GM19035 (cell line): ENCODE results near the gene PSMB7.

ENCODE experiments used
- ATAC-seq: cut with Tn5 transposase; IDR thresholded peaks from one replicate; pipeline ENCODE4 v1.9.1; 2021; ENCODE audit not compliant: unreplicated experiment

Gene PSMB7

DNA sequence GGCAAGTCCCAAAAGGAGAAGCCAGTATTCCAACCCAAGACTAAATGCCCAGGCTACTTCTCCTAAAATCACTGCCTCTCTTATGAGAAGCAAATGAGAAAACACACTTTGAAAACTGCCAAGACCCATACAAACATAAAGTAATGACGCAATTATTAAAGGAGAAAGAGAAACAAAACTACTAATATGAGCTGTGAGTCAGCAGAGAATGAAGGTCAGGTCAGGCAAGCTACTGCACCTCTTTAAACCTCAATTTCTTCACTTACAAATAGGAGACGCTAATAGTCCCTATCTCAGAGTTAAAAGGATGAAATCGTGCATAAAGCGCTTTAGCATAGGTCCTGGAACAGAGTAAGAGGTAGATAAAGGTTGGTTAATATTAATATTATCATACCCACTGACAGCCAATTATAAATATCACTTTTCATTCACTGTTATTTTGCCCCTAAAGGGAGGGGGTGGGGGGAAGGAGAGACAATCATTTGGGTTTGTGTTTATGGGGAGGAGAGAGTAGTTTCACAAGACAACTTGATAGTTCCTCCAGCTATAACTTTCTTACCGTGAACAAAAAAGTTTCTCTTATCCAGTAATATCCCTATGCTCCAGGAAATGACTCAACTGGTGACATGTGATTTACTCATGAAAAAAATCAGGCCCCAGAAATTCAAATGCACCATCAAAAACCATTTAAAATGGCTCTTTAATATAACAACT is 3.6 kb downstream of the PSMB7 start:
- no peak for ATAC-seq

- no peak for ATAC-seq
These were observed 4.8 kb downstream of the PSMB7 start for GRCh38 chr9:124410321-124410913.

DNA sequence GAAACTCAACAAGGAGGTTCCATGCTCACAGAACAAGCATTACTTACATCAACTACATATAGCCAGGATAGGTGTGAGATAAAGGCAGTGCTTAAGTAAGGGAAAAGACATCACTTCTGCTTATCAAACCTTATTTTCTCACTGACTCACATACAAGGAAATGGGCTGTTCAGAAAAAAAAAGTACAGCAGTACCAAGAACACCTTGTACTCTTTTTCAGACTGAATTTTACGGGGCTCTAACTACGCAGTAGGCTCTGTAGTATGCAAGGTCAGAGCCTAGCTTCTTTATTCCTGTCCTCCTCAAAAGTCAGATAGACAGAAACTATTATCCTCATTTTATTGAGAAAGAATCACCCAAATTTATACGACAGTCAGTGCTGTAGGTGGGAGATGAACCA is 5.8 kb downstream of the PSMB7 start:
- no peak for ATAC-seq

DNA sequence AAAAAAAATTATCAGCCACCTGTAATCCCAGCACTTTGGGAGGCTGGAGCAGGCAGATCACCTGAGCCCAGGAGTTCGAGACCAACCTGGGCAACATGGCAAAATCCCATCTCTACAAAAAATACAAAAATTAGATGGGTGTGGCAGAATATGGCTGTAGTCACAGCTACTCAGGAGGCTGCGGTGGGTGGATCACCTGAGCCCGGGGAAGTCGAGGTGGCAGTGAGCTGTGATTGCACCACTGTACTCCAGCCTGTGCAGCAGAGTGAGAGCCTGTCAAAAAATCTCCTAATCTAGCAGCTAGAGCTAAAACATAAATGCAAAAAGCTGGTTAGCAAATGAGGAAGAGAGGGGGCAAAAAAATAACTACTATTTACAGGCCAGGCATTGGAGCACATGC is 12.0 kb downstream of the PSMB7 start:
- ATAC-seq = no peak

DNA sequence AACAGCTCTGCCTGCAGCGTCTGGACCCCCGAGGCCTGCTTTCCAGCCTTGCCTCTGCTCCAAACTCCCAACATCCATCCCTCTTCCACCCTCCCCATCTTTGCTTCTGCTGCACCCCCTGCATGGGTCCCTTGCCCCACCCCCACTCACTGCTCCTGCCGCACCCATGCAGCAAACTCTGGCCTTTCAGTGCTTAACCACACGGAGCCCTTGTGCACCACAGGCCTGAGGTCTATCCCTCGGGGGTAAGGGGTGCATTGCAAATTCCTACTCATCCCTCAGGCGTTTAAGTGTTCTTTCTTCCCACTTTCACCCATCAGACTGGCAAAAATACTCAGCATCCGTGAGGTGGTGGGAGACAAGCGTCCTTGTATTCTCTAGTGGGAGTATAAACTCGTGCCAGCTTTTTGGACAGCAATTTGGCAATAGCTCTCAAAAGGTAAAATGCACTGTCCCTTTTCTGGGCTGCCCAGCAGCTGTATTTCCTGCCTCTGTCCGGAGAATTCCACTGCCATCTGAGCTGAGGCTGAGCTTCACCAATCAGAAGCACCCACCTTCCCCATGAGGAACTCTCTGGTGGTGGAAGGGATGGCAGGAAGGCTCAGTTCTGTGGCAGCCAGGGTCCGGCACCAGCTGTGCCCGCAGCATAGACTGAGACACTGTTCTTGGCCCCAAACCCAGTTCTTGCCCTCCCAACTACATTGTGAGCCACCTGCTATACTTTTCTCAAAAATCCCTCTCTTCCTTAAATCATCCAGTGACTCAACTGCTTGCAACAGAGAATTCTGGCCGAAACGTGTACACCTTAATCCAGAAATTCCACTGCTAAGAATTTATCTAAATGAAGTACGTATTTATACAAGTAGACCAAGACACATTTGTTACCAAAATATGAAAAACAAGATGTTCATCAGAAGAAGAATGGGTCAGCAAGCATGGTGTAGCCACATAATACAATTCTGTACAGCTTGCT is 15.0 kb downstream of the PSMB7 start:
- no peak for ATAC-seq

GRCh38 chr9:124399323-124399967 is 15.8 kb downstream of the PSMB7 start:
- no peak for ATAC-seq

GRCh38 chr9:124398191-124398935 is 16.9 kb downstream of the PSMB7 start:
- ATAC-seq = no peak

DNA sequence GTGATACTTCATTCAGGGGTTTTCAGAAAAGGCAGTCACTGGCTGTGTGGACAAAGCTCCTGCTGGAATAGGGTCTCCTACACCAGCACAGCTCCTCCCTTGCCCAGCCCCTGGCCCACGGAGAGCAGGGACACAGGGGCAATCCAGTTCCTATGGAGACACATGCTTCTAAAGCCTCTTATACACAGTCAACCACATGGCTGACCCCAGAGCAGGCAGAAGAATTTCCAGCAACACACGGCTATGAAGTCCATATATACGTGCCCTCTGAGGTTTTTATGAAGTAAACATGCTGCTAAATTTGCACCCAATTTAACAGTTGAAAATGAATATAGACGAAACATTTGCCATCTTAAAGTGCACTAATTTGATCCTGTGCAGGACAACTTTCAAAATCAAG is 19.4 kb downstream of the PSMB7 start:
- no peak for ATAC-seq

- no peak for ATAC-seq
These were observed 20.6 kb downstream of the PSMB7 start for GRCh38 chr9:124394596-124394995.

DNA sequence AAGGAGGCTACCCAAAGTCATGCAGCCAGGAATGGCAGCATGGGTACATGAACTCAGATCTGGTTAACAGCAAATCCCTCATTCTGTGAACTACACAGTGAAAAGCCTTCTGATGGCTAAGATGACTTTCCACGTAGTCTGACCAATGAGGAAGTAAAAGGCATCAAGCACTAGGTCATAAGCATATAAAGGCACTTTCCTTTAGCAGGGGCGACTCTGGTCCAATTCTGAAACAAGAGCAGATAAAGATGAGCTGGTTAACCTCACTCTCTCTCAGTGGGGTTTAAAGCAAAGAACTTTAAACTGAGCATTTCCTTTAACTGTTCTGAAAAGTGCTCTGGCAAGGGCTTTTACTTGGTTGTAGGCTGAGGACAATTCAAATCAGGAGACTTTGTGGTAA is 21.1 kb downstream of the PSMB7 start:
- ATAC-seq = no peak

DNA sequence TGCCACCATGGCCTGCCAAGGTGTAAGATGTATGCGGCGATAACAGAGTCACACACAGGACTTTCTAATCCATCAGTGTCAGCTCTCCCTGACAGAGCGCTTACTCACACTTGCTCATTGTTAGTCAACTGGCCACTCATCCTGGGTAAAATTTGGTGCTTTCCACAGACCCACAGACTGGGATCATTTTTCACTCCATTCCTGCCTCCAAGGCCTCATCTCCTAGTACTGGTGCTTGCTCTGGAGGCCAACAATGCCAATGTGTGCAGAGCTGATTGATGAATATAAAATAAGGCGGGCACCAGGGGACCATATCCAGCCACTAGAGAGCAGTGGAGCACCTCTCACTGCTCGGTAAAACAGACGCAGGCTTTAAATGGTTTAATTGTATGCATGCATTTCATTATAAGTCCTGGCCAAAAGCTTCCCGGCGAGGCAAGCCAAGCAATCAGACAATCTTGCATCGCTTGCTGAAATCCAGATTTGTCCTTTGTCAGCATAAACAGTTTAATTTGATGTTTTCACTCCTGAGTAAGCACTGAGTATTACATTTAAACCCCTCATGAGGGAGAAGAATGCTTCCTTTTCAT is 22.3 kb downstream of the PSMB7 start:
- ATAC-seq = no peak

- ATAC-seq = no peak
These were observed 22.9 kb downstream of the PSMB7 start for GRCh38 chr9:124392254-124392870.

DNA sequence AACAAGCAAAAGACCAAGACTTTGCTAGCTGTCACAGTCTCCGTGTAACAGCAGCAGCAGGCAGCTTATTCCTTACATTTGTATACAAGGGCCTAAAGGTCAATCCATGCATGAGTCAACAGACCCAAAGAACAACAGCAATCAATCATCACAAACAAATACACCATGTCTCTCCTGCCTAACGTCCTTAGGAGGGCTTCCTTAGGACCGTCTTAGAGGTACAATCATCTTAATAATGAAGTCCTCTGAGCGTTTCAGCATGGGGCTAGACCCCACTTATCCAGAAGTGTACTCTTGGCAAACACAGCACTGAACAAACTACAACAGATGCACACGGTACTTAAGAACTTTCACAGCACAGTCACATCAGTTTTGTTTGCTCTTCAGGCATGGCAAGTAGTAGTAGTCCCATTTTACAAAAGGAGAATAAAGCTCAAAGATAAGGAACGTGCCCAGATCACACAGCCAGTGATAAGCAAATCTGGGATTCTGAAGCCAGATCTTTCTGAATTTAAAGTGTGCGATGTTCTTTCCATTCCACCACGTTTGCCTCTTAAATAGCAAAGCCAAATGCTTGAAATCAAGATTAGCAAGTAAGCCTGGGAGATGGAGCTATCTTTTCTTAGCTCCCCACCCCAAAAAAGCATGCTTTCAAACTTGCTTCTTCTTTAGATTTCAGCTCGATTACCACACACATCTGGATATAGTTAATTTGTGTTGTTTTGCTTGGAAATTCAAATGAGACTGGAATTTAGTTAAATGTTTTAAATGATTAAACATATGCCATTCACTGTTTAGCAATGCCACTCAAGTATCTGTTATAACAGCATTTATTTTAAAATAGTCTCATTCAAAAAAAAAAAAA is 24.2 kb downstream of the PSMB7 start:
- ATAC-seq = no peak

- no peak for ATAC-seq
These were observed 25.9 kb downstream of the PSMB7 start for GRCh38 chr9:124389146-124389939.

DNA sequence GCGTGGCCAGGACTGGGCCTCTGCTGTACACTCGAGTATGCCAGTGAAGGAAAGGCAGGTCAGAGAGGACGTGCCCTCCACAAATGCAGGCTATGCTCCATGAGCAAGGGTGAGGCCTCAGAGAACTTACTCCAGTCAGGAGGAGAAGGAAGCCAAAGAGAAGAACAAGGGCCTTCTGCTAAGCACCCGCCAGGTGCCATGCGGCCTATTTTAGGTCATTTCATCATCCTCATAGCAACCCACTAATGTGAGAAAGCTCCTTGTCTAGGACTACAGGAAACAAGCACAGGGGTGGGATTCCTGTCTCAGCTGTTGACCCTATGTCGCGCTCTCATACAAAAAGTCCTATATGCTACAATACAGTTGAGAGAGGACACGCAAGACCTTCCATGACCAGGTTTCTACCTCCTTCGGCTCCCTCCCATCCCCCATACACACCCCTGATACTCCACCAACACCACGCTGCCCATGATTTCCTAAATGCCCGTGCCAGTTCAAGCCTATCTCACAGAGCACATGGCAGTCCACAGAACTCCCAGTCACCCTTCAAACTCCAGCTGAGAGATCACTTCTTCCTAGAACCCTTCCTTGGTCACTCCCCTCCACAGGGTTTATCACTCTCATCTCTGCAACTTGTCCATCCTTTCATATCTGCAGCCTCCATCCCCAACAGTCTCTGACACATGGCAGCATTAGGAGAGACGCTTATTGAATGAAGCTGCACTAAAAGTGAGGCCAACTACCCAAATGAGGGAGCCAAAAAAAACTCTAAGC is 26.8 kb downstream of the PSMB7 start:
- ATAC-seq = no peak

DNA sequence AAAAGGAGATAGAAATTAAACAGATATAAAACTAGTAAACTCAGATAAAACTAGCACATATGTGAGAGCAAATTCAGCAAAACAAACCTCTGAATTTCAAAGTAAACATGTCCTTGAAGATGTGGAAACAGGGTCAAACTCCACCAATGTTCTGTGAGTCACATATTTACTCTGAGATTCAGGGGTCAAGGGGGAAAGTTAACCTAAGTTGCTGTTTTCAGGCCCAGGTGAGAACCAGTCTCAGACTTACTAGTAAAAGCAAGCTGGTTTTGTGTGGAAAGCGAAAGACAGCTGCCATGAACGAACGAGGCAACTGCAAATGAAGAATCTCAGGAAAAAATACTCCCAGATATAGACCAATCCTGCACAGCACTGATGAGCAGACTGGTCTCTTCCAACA is 29.0 kb downstream of the PSMB7 start:
- ATAC-seq = no peak

DNA sequence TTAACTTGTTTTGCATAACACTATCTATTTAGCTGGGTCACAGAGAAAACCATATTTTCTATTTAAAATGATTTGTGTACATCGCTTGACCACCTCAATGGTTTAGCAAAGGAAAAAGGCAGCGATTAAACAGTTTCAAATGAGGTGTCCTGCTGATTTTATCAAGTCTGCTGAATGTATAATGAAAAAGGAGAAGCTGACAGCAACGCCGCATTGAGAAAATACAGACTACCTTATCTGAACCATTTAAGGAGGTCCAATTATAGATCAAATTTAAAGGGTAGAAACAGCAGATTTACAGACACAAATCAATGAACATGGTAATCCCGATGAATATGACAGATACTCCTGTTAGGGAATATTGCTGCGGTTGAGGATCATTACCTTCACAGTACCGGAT is 29.6 kb downstream of the PSMB7 start:
- ATAC-seq = no peak
